ENCODE results near the gene CENPT.
A peak's percentile ranks its signal among the peaks of the same experiment; 100 is the strongest.

The CENPT gene

DNA sequence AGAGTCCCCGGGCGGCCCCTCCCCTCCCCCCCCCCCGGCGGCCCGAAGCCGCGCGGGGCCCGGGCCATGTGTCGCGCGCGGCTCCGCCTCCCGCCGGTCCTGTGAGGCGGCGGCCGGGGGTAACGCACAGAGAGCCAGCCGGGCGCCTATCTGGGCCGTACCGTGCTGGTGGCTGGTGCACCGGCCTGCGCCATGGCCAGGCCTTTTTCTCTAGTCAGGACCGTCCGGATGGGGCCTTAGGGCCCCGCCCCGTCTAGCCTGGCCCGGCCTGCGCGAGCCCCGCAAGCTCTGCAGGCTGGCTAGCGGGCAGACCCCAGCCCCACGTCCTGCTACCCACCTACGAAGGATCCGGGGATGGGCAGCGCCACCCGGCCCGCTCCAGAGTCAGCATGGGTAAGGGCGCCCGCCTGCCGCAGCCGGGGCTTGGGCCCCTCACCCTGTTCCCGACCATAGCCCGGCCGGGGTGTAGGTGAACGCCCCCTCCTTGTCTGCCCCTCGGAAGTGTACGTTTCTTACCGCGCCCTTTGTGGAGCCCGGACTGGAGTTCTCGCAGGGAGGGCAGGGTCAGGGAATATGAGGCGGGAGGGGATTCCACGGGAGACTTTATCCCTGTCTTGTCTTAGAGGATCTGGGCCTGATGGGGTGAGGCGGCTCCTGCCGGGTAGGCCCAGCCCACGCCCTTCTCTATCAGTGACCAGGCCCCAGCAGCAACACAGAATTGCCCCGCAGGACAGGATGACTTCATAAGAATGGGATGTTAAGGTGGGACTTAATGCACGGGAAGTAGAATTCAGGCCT is at the start of gene CENPT:
Gene CENPT, minus strand, starts transcription at position 630 of the 798 bp plus-strand sequence. CDS start 13,834 bp downstream, outside the sequence.
- Histone ChIP-seq H3K36me3 (ENCODE audit: control insufficient read depth, insufficient read depth, low read length) (no peaks in the 10 kb centered on the region), H3K4me3 (replicated peaks; ENCODE audit: low read depth, low read length) (peak within 1 kb of the TSS; percentile 96), H3K27me3 (replicated peaks; ENCODE audit: control insufficient read depth, insufficient read depth, low read length) (no peaks in the 10 kb centered on the region)
- no peak for DNase-seq (ENCODE audit: extremely low read depth, insufficient read length)
- no peak for TF ChIP-seq CTCF (IDR thresholded peaks at IDR 0.05; ENCODE audit: insufficient read depth, low read length, poor library complexity, severe bottlenecking)

DNA sequence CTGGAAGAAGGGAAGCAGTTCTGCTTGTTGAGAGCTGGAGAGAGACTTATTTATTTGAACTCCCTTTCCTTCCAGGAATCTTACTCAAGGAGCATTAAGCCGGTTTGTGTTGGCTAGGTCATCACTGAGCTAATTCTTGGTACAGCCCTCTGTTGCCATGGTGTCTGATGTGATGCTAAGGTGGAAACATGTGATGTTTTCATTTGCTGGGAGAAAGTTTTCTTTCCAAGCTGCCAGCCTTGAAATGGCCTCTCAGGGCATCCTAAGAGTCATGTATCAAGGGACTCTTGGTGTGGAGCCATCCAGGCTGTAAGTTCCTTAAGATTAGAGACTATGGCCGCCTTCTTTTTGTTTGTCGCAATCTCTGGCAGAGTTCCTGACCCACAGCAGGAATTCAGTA is 49.7 kb upstream of the CENPT start:
- TF ChIP-seq CTCF (IDR thresholded peaks at IDR 0.05; ENCODE audit: insufficient read depth, low read length, poor library complexity, severe bottlenecking): no peak
- H3K4me3 ChIP-seq (replicated peaks; ENCODE audit: low read depth, low read length): no peak overlapping the region
- DNase-seq (ENCODE audit: extremely low read depth, insufficient read length): no peak
- H3K27me3 ChIP-seq (replicated peaks; ENCODE audit: control insufficient read depth, insufficient read depth, low read length): no peaks in the 10 kb centered on the region
- no peaks in the 10 kb centered on the region for H3K36me3 ChIP-seq (ENCODE audit: control insufficient read depth, insufficient read depth, low read length)

GRCh38 chr16:67893743-67894399 is 46.4 kb upstream of the CENPT start:
- DNase-seq (ENCODE audit: extremely low read depth, insufficient read length): no peak
- Histone ChIP-seq H3K27me3 (replicated peaks; ENCODE audit: control insufficient read depth, insufficient read depth, low read length) (no peaks in the 10 kb centered on the region), H3K4me3 (replicated peaks; ENCODE audit: low read depth, low read length) (peak overlapping the region; percentile 96), H3K36me3 (ENCODE audit: control insufficient read depth, insufficient read depth, low read length) (no peaks in the 10 kb centered on the region)
- TF ChIP-seq CTCF (IDR thresholded peaks at IDR 0.05; ENCODE audit: insufficient read depth, low read length, poor library complexity, severe bottlenecking): no peak

DNA sequence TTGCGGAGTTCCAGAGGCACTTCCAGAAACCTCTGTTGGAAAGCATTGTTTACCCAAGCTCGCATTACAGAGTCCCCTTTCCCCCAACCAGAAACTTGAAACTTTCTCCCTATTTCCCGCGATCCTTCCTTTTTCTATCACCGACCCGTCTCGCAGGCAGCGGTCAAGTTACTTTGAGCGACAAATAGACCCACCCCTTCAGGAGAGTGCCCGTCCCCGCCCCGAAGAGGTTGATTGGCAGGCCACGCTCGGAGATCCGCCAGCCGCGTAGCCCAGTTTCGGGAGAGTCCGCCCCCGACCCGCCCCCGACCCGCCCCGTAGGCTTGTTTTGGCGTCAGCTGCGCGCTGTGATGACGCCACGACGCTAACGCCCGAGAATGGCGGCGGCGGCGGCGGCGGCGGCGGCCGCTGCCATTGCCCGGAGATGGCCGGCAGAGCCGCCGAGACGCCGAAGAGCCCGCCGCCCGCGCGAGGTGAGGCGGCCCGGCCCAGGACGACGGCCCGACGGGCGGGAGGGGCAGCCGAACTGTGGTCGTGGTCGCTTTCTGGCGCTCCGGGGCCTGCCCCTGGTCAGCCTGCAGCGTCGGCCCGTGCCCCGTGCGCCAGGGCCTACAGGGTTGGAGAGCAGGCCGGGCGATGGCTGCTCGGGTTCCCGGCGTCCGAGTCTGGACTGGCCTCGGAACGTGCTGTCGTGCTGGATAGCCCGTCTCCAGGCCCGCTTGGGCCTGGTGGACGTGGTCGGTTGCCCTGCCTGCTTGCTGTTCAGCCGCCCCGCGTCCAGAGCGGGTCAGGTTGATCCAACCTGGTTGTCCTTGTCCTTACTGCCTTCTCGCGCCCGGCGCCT is 45.6 kb upstream of the CENPT start, which contains the start of gene PSKH1:
Gene PSKH1, plus strand, starts transcription at position 356 of the 844 bp plus-strand sequence. CDS start 15,496 bp downstream, outside the sequence.
- TF ChIP-seq CTCF (IDR thresholded peaks at IDR 0.05; ENCODE audit: insufficient read depth, low read length, poor library complexity, severe bottlenecking): no peak
- Histone ChIP-seq H3K27me3 (replicated peaks; ENCODE audit: control insufficient read depth, insufficient read depth, low read length) (no peaks in the 10 kb centered on the region), H3K4me3 (replicated peaks; ENCODE audit: low read depth, low read length) (peak within 1 kb of the TSS; percentile 96), H3K36me3 (ENCODE audit: control insufficient read depth, insufficient read depth, low read length) (no peaks in the 10 kb centered on the region)
- peak; percentile 92 for DNase-seq (ENCODE audit: extremely low read depth, insufficient read length)

- H3K27me3 ChIP-seq (replicated peaks; ENCODE audit: control insufficient read depth, insufficient read depth, low read length): no peaks in the 10 kb centered on the region
- H3K4me3 ChIP-seq (replicated peaks; ENCODE audit: low read depth, low read length): peak overlapping the region; percentile 65
- H3K36me3 ChIP-seq (ENCODE audit: control insufficient read depth, insufficient read depth, low read length): no peaks in the 10 kb centered on the region
- DNase-seq (ENCODE audit: extremely low read depth, insufficient read length): no peak
- TF ChIP-seq CTCF (IDR thresholded peaks at IDR 0.05; ENCODE audit: insufficient read depth, low read length, poor library complexity, severe bottlenecking): no peak
Observed at GRCh38 chr16:67892375-67892774, 44.9 kb upstream of the CENPT start.

Measured in GM06990 (cell line).